ENCODE measurements around the gene PRDM2.

PRDM2 gene

GRCh38 chr1:13829152-13829769 is 129.3 kb downstream of the PRDM2 start:
- no peak for DNase-seq (ENCODE audit: low spot score in 2 of 2)
- Histone ChIP-seq H3K27me3 (ENCODE audit: low read depth) (no peaks in the 10 kb centered on the region), H3K9me3 (no peaks in the 10 kb centered on the region), H3K36me3 (replicated peaks) (no peaks in the 10 kb centered on the region), H3K4me1 (no peaks in the 10 kb centered on the region), H3K4me3 (no peak overlapping the region; the same call in 1 of the 2 replicates)
- in situ Hi-C loops (cut with MboI; ENCODE audit: low sequenced_read_pairs): loop anchor here (10.0 kb wide), 1 partner anchor 164 kb away; no protein-coding TSS in a partner anchor

- no peaks in the 10 kb centered on the region for H3K36me3 ChIP-seq (replicated peaks)
- H3K27me3 ChIP-seq (ENCODE audit: low read depth): no peaks in the 10 kb centered on the region
- H3K4me3 ChIP-seq: no peak overlapping the region
- H3K4me1 ChIP-seq: no peaks in the 10 kb centered on the region
- no peaks in the 10 kb centered on the region for H3K9me3 ChIP-seq
- DNase-seq (ENCODE audit: low spot score in 2 of 2): no peak
- in situ Hi-C loops (cut with MboI; ENCODE audit: low sequenced_read_pairs): no loop called here
Observed at GRCh38 chr1:13830170-13830569, 130.2 kb downstream of the PRDM2 start.

GRCh38 chr1:13830616-13831280 is 130.8 kb downstream of the PRDM2 start:
- no peaks in the 10 kb centered on the region for H3K9me3 ChIP-seq
- no peaks in the 10 kb centered on the region for H3K4me1 ChIP-seq
- H3K4me3 ChIP-seq: no peak overlapping the region
- no peaks in the 10 kb centered on the region for H3K27me3 ChIP-seq (ENCODE audit: low read depth)
- no peak for DNase-seq (ENCODE audit: low spot score in 2 of 2)
- no peaks in the 10 kb centered on the region for H3K36me3 ChIP-seq (replicated peaks)
- in situ Hi-C loops (cut with MboI; ENCODE audit: low sequenced_read_pairs): no loop called here

GRCh38 chr1:13832100-13832499 is 132.1 kb downstream of the PRDM2 start:
- Histone ChIP-seq H3K9me3 (no peaks in the 10 kb centered on the region), H3K27me3 (ENCODE audit: low read depth) (no peaks in the 10 kb centered on the region)
- in situ Hi-C loops (cut with MboI; ENCODE audit: low sequenced_read_pairs): no loop called here

GRCh38 chr1:13832536-13832935 is 132.5 kb downstream of the PRDM2 start:
- DNase-seq (ENCODE audit: low spot score in 2 of 2): no peak
- no peaks in the 10 kb centered on the region for H3K9me3 ChIP-seq
- no peak overlapping the region for H3K4me3 ChIP-seq
- H3K4me1 ChIP-seq: no peaks in the 10 kb centered on the region
- no peaks in the 10 kb centered on the region for H3K27me3 ChIP-seq (ENCODE audit: low read depth)
- H3K36me3 ChIP-seq (replicated peaks): no peaks in the 10 kb centered on the region
- in situ Hi-C loops (cut with MboI; ENCODE audit: low sequenced_read_pairs): no loop called here

More at GRCh38 chr1:13832100-13832499, 132.1 kb downstream of the PRDM2 start:
- no peak for DNase-seq (ENCODE audit: low spot score in 2 of 2)
- Histone ChIP-seq H3K36me3 (replicated peaks) (no peaks in the 10 kb centered on the region), H3K4me1 (no peaks in the 10 kb centered on the region), H3K4me3 (no peak overlapping the region)

- Histone ChIP-seq H3K4me3 (no peak overlapping the region), H3K9me3 (no peaks in the 10 kb centered on the region), H3K27me3 (ENCODE audit: low read depth) (no peaks in the 10 kb centered on the region), H3K4me1 (no peaks in the 10 kb centered on the region), H3K36me3 (replicated peaks) (no peaks in the 10 kb centered on the region)
- no peak for DNase-seq (ENCODE audit: low spot score in 2 of 2)
- in situ Hi-C loops (cut with MboI; ENCODE audit: low sequenced_read_pairs): no loop called here
Observed at GRCh38 chr1:13836136-13836535, 136.1 kb downstream of the PRDM2 start.

GRCh38 chr1:13836631-13837030 is 136.6 kb downstream of the PRDM2 start:
- no peaks in the 10 kb centered on the region for H3K4me1 ChIP-seq
- no peaks in the 10 kb centered on the region for H3K9me3 ChIP-seq
- H3K4me3 ChIP-seq: no peak overlapping the region
- no peak for DNase-seq (ENCODE audit: low spot score in 2 of 2)
- in situ Hi-C loops (cut with MboI; ENCODE audit: low sequenced_read_pairs): no loop called here
- H3K27me3 ChIP-seq (ENCODE audit: low read depth): no peaks in the 10 kb centered on the region
- H3K36me3 ChIP-seq (replicated peaks): no peaks in the 10 kb centered on the region

GRCh38 chr1:13838236-13838635 is 138.2 kb downstream of the PRDM2 start:
- H3K4me1 ChIP-seq: no peaks in the 10 kb centered on the region
- DNase-seq (ENCODE audit: low spot score in 2 of 2): no peak
- H3K9me3 ChIP-seq: no peaks in the 10 kb centered on the region
- no peak overlapping the region for H3K4me3 ChIP-seq
- no peaks in the 10 kb centered on the region for H3K27me3 ChIP-seq (ENCODE audit: low read depth)
- in situ Hi-C loops (cut with MboI; ENCODE audit: low sequenced_read_pairs): no loop called here
- H3K36me3 ChIP-seq (replicated peaks): no peaks in the 10 kb centered on the region

GRCh38 chr1:13842497-13842896 is 142.5 kb downstream of the PRDM2 start:
- Histone ChIP-seq H3K9me3 (0 out of 2 replicates have a peak, but pooled peaks cover under 1% of the 10 kb centered on the region), H3K4me1 (no peaks in the 10 kb centered on the region), H3K27me3 (ENCODE audit: low read depth) (no peaks in the 10 kb centered on the region), H3K36me3 (replicated peaks) (no peaks in the 10 kb centered on the region), H3K4me3 (no peak overlapping the region)
- in situ Hi-C loops (cut with MboI; ENCODE audit: low sequenced_read_pairs): no loop called here
- DNase-seq (ENCODE audit: low spot score in 2 of 2): no peak

- DNase-seq (ENCODE audit: low spot score in 2 of 2): no peak
- peaks cover 8% of the 10 kb centered on the region for H3K9me3 ChIP-seq
- H3K36me3 ChIP-seq (replicated peaks): no peaks in the 10 kb centered on the region
- H3K4me1 ChIP-seq: no peaks in the 10 kb centered on the region
- in situ Hi-C loops (cut with MboI; ENCODE audit: low sequenced_read_pairs): no loop called here
- H3K4me3 ChIP-seq: no peak overlapping the region
- H3K27me3 ChIP-seq (ENCODE audit: low read depth): no peaks in the 10 kb centered on the region
Observed at GRCh38 chr1:13851726-13852125, 151.7 kb downstream of the PRDM2 start.

GRCh38 chr1:13855554-13855953 is 155.6 kb downstream of the PRDM2 start:
- no peaks in the 10 kb centered on the region for H3K27me3 ChIP-seq (ENCODE audit: low read depth)
- in situ Hi-C loops (cut with MboI; ENCODE audit: low sequenced_read_pairs): no loop called here
- no peaks in the 10 kb centered on the region for H3K36me3 ChIP-seq (replicated peaks)
- DNase-seq (ENCODE audit: low spot score in 2 of 2): no peak
- H3K9me3 ChIP-seq: peaks cover 6% of the 10 kb centered on the region
- H3K4me1 ChIP-seq: no peaks in the 10 kb centered on the region
- no peak overlapping the region for H3K4me3 ChIP-seq

- H3K36me3 ChIP-seq (replicated peaks): no peaks in the 10 kb centered on the region
- H3K4me1 ChIP-seq: no peaks in the 10 kb centered on the region
- in situ Hi-C loops (cut with MboI; ENCODE audit: low sequenced_read_pairs): no loop called here
- DNase-seq (ENCODE audit: low spot score in 2 of 2): no peak
- H3K4me3 ChIP-seq: no peak overlapping the region
- H3K9me3 ChIP-seq: peaks cover 3% of the 10 kb centered on the region
- no peaks in the 10 kb centered on the region for H3K27me3 ChIP-seq (ENCODE audit: low read depth)
Observed at GRCh38 chr1:13860031-13860430, 160.0 kb downstream of the PRDM2 start.

- Histone ChIP-seq H3K36me3 (replicated peaks) (no peaks in the 10 kb centered on the region), H3K4me3 (no peak overlapping the region), H3K9me3 (no peaks in the 10 kb centered on the region), H3K4me1 (no peaks in the 10 kb centered on the region), H3K27me3 (ENCODE audit: low read depth) (no peaks in the 10 kb centered on the region)
- DNase-seq (ENCODE audit: low spot score in 2 of 2): no peak
- in situ Hi-C loops (cut with MboI; ENCODE audit: low sequenced_read_pairs): no loop called here
Observed at GRCh38 chr1:13864760-13865159, 164.8 kb downstream of the PRDM2 start.

- in situ Hi-C loops (cut with MboI; ENCODE audit: low sequenced_read_pairs): no loop called here
- no peak for DNase-seq (ENCODE audit: low spot score in 2 of 2)
Observed at GRCh38 chr1:13865851-13866250, 165.9 kb downstream of the PRDM2 start.

More at GRCh38 chr1:13865851-13866250, 165.9 kb downstream of the PRDM2 start:
- no peaks in the 10 kb centered on the region for H3K4me1 ChIP-seq
- H3K36me3 ChIP-seq (replicated peaks): no peaks in the 10 kb centered on the region
- H3K27me3 ChIP-seq (ENCODE audit: low read depth): no peaks in the 10 kb centered on the region
- no peaks in the 10 kb centered on the region for H3K9me3 ChIP-seq
- no peak overlapping the region for H3K4me3 ChIP-seq
